ENCODE results near the gene S100A16. TPM values are rescaled to one million over a fixed set of nuclear protein-coding genes. Genes with fewer than 3 reads are reported as not detected.

The S100A16 gene
- total RNA-seq, 1 experiment from 2014 or later: 196 TPM

- peak overlapping the region; percentile 100 for H3K27ac ChIP-seq (ENCODE audit: low read depth, low read length)
- peak overlapping the region; percentile 29 to 35 for H3K4me3 ChIP-seq (replicated peaks in 1 of 2; ENCODE audit: low read depth in 1 of 2, low read length in 2 of 2)
Measured at GRCh38 chr1:153568367-153569099, 44.4 kb downstream of the S100A16 start.

More at GRCh38 chr1:153568367-153569099, 44.4 kb downstream of the S100A16 start:
- ChIA-PET RAD21 (ENCODE audit: low non-redundant PET in 1 of 2, low total read pairs in 2 of 2, uncharacterized antibody in 2 of 2, unreplicated experiment in 2 of 2) (interaction anchor here (0.7 to 2.1 kb wide), 13 partner anchors 22 to 65 kb away, joined by 3 to 11 read pairs (median 4); partner anchors contain the start of genes CHTOP (in 1 of the 2), S100A13 (in 1 of the 2), S100A5 (in 1 of the 2) and S100A6 (in 1 of the 2)), CTCF (interaction anchor here (0.6 to 3.7 kb wide), 15 partner anchors 10 to 213 kb away, joined by 3 to 35 read pairs (median 6); partner anchors contain the start of genes S100A13, S100A14, S100A5 and S100A6), POLR2A (interaction anchor here (0.9 to 2.9 kb wide), 17 partner anchors 9 to 216 kb away, joined by 3 to 93 read pairs (median 5); partner anchors contain the start of genes CHTOP, S100A13, S100A16 and S100A4)
- Histone ChIP-seq H3K27me3 (ENCODE audit: insufficient read depth, low read length) (no peaks in the 10 kb centered on the region), H4K20me1 (ENCODE audit: insufficient read depth) (no peaks in the 10 kb centered on the region), H3K36me3 (ENCODE audit: control insufficient read depth in 1 of 2, insufficient read depth in 2 of 2, low read length in 2 of 2) (no peaks in the 10 kb centered on the region), H3K9me2 (ENCODE audit: insufficient read depth) (no peaks in the 10 kb centered on the region), H2AFZ (ENCODE audit: low read depth, low read length, poor library complexity, severe bottlenecking) (no peak overlapping the region), H3K9ac (ENCODE audit: low read length) (peak overlapping the region; percentile 80), H3K4me2 (ENCODE audit: low read length) (peak overlapping the region; percentile 68), H3K79me2 (ENCODE audit: insufficient read depth, low read length) (no peaks in the 10 kb centered on the region), H3K4me1 (ENCODE audit: control insufficient read depth in 1 of 2, insufficient read depth in 2 of 2, low read length in 2 of 2) (peaks cover 68 to 85% of the 10 kb centered on the region in 2 experiments), H3K9me3 (ENCODE audit: control insufficient read depth in 1 of 2, insufficient read depth in 1 of 2, low read depth in 1 of 2, low read length in 2 of 2) (no peaks in the 10 kb centered on the region)
- ATAC-seq (peak; percentile 37), DNase-seq (ENCODE audit: low read depth, low spot score) (peak; percentile 88)
- TF ChIP-seq ZNF274 (IDR thresholded peaks at IDR 0.05; ENCODE audit: low read depth, low read length): no peak
- TF ChIP-seq CTCF (IDR thresholded peaks at IDR 0.05 in 2 of 3, conservative IDR thresholded peaks at IDR 0.05 in 1 of 3; ENCODE audit: borderline replicate concordance in 1 of 3, insufficient read depth in 1 of 3, low read depth in 2 of 3, low read length in 2 of 3): peak in 2 of 3 experiments; percentile 95 to 98; a peak in 4 of 6 replicates
- no peak for TF ChIP-seq POLR2A (IDR thresholded peaks at IDR 0.05; ENCODE audit: borderline replicate concordance, extremely low read depth, insufficient read depth, insufficient read length)
- TF ChIP-seq ZBTB33 (IDR thresholded peaks at IDR 0.05; ENCODE audit: extremely low read depth, insufficient replicate concordance, low read length): no peak
- no peak for TF ChIP-seq EGR1 (IDR thresholded peaks at IDR 0.05; ENCODE audit: low read depth)
- TF ChIP-seq SP1 (IDR thresholded peaks at IDR 0.05; ENCODE audit: low read depth): no peak
- TF ChIP-seq POLR2AphosphoS5 (IDR thresholded peaks at IDR 0.05; ENCODE audit: low read depth, low read length): peak; percentile 53
- no peak for TF ChIP-seq ATF3 (IDR thresholded peaks at IDR 0.05)
- peak; percentile 78 for TF ChIP-seq TCF7L2 (IDR thresholded peaks at IDR 0.05; ENCODE audit: borderline replicate concordance, extremely low read depth, insufficient read depth, insufficient read length)
- peak; percentile 75 for TF ChIP-seq YY1 (IDR thresholded peaks at IDR 0.05; ENCODE audit: extremely low read depth, insufficient replicate concordance, low read depth, low read length)
- intact Hi-C loops (cut with micrococcal nuclease): loop anchor here (1.0 to 2.0 kb wide), 3 partner anchors 35 to 216 kb away; no protein-coding TSS in a partner anchor
- no TSS peak for BruUV-seq (replicated peaks)

Measured in HCT116 (cell line).